KG1 (cell line): ENCODE measurements around the gene TACC3.
A peak's percentile ranks its signal among the peaks of the same experiment; 100 is the strongest.

Source experiments
- DNase-seq: peaks from one replicate; lab custom pipeline; 2025; lab: John Stamatoyannopoulos, UW

Gene TACC3

DNA sequence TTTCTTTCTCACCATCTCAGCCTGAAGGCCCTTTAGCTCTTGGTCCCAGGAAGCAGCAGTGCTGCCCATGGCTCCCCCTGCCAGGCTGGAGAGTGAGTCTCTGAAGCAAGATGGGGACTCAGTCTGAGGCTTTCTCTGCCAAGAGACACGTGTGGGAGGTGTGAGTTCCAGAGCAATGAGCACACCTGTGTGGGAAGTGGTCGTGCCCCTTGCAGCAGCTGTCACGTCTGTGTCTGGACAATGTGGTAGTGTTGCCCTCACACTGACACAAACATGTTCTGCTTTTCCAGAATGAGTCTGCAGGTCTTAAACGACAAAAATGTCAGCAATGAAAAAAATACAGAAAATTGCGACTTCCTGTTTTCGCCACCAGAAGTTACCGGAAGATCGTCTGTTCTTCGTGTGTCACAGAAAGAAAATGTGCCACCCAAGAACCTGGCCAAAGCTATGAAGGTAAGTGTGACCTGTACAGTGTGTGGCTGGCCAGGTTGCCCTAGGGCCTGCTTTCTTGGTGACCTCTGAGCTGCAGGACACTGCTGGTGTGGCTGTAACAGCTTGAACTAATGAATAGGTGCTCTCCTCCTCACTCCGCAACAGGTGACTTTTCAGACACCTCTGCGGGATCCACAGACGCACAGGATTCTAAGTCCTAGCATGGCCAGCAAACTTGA is 1.9 kb downstream of the TACC3 start:
- DNase-seq = peak; percentile 73

DNA sequence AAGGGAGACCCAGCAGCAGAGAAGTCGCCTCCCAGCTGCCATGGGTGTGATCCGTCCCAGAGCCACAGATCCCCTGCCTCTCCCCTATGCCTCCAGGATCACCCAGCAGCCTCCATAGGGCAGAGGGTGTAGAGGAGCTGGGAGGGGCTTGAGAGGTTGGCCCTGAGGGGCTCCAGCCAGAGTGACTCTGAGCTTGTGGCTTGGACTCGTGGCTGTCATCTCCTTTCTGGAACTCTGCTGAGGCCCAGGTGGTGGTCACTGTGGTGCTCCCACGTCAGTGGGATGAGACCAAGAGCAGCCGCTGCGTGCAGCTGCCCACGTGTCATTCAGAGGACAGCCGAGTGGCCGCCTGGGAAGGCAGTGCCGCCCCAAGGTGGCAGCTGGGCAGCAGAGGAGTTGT is 4.2 kb downstream of the TACC3 start:
- DNase-seq = no peak

DNA sequence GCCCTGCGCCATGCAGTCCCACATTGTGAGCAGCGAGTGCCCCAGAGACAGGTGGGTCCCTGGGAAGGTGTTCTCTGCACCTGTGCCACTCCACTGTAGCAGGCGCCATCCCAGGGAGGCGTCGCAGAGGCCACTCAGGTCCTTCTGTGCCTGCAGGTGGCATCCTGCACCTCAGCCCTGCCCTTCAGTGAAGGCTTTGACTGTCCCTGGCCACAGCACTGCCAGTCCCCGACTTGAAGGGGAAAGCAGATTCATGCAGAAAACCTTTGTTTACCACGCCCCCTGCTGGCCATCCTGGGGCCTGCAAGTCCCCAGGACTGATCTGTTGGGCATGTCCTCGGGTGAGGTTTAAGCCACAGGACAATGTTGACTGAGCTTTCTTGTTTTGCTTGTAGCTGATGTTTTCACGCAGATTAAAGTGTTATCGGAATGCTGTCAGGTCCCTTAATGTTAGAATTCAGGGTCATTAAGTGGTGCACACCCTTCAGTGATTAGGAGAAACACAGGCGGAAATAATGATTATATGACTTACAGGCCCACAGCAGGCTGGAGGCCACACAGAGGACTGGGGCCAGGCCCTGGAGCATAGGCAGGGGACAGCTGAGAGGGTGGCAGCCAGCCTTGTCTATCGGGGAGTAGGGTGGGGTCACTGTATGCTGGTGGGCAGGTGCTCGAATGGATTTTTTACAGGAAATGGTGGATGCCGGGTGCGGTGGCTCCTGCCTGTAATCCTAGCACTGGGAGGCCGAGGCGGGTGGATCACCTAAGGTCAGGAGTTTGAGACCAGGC is 5.0 kb downstream of the TACC3 start:
- DNase-seq = peak; percentile 54

DNA sequence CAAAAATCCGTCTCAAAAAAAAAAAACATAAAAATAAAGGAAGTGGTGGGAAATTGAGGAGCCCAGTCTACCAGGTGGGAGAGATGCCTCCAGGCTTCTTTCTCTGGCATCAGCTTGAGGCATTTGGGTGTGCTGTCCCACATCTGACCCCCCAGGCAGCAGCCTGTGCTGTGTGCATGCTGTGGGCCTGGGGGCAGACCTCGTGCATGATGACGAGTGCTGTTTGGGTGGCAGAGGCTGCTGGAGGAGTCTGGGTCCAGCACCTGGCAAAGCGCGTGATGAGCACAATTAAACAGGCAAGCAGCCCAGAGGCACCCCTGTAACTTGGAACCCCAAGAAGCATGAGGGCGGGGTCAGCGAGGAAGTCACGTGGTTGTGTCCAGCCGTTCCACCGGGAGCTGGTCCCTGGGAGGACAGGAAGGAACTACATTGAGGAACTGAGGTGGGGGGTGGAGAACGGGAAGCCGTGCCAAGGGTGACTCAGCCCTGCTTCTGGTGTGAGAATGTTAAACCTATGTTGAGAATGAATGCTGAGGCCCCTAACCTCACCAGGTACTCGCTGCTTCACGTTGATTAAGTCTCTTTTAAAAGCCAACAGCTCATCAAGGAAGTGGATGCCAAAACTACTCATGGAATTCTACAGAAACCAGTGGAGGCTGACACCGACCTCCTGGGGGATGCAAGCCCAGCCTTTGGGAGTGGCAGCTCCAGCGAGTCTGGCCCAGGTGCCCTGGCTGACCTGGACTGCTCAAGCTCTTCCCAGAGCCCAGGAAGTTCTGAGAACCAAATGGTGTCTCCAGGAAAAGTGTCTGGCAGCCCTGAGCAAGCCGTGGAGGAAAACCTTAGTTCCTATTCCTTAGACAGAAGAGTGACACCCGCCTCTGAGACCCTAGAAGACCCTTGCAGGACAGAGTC is 6.1 kb downstream of the TACC3 start:
- no peak for DNase-seq

DNA sequence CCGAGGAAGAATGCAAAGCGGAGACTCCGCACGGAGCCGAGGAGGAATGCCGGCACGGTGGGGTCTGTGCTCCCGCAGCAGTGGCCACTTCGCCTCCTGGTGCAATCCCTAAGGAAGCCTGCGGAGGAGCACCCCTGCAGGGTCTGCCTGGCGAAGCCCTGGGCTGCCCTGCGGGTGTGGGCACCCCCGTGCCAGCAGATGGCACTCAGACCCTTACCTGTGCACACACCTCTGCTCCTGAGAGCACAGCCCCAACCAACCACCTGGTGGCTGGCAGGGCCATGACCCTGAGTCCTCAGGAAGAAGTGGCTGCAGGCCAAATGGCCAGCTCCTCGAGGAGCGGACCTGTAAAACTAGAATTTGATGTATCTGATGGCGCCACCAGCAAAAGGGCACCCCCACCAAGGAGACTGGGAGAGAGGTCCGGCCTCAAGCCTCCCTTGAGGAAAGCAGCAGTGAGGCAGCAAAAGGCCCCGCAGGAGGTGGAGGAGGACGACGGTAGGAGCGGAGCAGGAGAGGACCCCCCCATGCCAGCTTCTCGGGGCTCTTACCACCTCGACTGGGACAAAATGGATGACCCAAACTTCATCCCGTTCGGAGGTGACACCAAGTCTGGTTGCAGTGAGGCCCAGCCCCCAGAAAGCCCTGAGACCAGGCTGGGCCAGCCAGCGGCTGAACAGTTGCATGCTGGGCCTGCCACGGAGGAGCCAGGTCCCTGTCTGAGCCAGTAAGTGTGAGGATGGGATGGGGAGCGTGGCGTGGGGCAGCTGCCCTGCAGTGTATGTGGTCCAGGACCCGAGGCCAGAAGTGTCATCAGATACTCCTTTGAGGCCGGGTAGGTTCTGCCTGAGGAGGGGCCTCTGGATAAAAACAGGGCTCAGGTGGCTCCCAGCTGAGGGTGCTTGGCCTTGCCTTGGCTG is 7.0 kb downstream of the TACC3 start:
- no peak for DNase-seq

DNA sequence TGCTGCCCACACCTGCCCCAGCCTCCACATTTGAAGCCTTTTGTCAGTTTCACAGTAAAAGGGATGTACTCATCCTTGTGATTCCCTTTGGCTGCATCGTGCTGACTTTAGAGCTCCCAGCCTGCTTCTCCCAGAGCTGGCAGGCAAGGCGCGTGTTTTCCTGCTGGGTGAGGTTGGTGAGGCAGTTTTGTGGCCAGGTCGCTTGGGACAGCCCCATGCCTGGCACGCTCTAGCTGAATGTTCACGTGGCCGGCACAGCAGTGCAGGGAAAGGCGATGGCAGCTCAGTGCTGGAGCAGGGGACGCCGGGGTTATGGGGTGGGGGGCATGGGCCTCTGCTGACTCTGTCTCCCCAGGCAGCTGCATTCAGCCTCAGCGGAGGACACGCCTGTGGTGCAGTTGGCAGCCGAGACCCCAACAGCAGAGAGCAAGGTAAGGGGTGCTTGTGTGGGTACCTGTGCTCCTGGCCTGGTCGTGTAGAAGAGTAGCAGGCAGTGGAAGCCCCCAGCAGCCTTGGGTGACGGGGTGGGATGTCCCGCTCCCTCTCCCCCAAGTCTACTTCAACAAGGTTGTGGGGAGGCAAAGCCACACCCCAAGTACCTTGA is 9.3 kb downstream of the TACC3 start:
- no peak for DNase-seq

DNA sequence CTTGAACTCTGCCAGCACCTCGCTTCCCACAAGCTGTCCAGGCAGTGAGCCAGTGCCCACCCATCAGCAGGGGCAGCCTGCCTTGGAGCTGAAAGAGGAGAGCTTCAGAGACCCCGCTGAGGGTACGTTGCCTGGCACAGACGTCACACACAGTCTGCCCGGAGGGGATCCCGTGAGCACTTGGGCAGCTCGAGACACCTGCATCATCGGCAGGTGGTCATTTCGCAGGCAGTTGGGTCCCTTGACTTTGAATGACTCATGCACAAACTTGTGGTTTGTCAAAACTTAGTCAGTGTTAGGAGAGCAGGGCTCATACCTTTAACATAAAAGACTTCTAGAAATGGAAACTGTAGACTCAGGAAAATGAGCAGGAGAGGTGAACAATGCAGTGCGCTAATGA is 9.9 kb downstream of the TACC3 start:
- no peak for DNase-seq

DNA sequence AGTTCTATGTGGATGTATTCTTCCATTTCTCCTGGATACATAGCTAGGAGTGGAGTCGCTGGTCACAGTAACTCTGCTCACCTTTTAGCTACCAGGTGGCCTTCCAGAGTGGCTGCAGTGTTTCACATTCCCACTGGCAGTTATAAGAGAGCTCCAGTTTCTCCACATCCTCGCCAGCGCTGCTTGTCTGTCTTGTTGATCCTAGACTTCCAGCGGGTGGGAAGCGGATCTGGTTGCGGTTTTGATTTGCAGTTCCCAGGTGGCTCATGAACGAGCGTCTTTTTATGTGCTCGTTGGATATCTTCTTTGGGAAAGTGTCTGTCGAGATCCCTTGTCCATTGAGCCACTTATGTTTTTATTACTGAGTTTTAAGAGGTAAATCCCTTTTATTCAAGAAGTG is 11.6 kb downstream of the TACC3 start:
- DNase-seq = no peak

DNA sequence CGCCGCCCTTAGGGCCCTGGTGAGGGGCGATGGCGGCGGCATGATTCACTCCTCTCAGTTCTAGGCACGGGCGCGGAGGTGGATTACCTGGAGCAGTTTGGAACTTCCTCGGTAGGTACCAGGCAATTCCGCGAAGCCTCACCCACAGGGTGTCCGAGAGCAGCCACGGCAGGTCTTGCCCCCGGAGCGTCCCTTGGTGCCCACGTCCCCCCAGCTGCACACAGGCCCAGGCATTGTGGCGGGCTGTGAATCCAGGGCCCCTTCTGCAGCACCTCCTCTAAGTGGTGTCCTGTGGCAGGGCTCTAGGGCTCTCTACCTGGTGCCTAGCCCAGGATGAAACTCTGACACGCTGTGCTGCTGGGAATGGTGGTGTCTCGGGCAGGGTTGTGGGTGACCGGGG is 13.9 kb downstream of the TACC3 start:
- no peak for DNase-seq

DNA sequence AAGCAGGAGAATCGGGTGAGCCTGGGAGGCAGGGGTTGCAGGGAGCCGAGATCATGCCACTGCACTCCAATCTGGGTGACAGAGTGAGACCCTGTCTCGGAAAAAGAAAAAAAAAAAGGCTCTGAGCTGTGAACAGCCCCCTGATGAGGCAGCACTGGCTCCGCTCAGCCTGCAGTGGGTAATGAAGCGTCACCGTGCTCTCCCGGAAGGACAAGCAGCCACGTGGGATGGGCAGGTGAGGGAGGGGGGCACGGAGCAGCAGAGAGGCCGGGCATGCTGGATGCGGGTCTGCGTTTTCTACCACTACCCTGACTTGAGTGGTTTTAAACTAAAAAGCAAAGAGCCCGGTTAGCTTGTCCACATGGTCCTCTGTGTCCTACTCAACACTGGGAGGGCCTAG is 15.5 kb downstream of the TACC3 start:
- no peak for DNase-seq

DNA sequence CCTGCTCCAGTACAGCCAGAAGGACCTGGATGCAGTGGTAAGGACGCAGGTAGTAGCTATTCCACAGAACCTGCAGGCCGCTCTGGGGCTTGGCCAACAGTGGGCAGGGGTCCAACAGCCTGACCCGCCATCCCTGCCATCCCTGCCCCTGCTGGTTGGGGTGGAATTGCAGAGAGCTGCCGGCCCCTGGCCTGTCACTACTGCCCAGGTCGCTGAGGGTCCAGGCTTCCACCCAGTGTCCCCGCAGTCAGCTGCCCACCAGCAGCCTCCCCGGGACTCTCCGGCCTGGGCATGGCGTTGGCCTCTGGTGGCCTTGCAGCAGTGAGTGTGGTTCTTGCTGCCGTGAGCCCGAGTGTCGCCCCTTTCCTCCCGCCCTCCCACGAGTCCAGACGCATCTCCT is 16.3 kb downstream of the TACC3 start:
- no peak for DNase-seq

DNA sequence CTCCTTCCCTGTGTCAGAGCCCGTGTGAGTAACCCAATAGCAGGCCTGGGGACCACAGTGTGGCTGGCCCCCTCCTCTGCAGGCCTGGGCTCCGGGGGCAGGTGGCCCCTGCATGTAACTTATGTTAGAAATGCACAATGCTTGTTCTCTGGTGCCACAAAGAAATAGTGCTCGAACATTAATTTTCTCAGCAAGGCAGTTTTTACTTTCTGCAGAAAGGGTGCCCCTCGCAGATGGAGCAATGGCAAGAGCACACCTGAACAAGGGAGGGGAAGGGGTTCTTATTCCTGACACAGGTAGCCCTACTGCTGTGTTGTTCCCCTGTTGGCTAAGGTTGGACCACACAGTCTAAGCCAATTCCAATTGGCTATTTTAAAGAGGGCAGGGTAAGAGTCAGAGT is 17.1 kb downstream of the TACC3 start:
- DNase-seq = no peak

DNA sequence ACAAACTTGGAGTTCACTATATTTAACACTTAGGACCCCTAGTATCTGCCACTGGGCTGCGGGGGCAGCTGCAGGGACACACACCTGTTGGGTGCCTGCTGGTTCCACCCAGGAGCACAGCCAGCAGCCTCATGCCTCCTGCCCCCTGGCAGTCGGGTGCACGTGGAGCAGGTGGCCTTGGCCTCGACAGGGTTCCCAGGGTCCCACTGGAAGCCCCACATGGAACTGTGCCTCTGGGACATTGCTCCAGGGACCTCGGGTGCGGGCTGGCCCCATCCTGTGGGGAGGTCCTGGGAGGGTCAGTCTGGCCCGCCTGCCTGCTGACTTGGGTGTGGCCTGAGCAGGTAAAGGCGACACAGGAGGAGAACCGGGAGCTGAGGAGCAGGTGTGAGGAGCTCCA is 18.0 kb downstream of the TACC3 start:
- DNase-seq = no peak

DNA sequence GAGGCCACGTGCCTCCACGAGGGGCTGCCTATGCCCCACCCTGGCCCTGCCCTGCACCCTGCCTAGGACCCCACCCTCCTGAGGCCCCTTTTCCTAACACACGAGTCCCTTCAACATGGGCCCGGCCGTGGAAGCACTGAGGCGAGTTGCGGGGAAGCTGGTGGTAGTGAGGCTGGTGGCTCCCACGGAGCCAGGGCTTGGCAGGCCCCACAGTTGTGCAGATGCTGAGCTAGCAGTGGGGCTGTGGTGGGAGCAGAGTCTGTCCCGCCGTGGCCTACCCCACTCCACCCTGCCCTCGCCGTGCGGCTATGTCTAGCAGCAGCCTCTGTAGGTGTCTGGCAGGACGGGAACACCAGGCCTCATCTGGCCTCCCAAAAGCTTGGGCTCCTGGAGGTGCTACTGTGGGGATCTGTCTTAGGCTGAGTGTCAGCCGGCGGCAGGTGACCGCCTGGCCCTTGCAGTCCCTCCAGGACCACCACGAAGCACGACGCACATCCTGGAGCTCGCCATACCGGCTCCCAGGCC is 18.8 kb downstream of the TACC3 start:
- DNase-seq = no peak

DNA sequence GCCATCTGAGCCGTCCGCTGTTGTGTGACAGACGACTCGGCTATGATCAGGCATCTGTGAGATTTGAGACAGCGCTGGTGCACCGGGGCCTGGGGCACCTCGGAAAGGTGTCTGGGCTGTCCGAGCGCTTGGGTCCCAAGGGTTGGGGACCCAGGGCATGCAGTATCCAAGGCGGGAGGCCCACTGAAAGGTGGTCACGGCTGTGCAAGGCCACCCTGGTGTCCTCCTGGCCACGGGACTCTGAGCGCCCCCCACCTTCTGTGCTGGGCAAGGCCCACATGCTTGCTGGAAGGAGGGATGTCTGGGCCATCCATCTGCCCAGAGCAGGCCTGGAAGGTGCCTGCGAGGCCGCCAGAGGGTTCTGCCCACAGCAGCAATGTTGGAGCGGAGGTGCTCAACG is 19.9 kb downstream of the TACC3 start:
- DNase-seq = no peak

DNA sequence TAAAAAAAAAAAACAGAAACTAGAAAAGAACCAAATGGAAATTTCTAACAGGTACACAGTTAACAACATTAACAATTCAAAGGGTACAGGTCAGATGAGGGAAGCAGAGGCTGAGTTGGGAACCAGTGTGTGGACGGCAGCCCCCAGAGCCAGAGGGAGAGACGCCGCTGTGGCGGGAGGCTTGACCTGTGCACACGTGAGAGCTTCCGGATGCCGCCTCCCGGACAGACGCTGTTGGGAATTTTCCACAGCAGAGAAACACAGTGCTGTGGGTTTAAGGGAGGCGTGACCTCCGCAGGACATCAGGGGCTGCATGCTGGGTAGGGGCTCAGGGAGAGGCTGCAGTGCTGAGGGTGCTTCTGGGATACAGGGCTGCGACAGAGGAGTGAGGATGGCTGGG is 22.2 kb downstream of the TACC3 start:
- no peak for DNase-seq

DNA sequence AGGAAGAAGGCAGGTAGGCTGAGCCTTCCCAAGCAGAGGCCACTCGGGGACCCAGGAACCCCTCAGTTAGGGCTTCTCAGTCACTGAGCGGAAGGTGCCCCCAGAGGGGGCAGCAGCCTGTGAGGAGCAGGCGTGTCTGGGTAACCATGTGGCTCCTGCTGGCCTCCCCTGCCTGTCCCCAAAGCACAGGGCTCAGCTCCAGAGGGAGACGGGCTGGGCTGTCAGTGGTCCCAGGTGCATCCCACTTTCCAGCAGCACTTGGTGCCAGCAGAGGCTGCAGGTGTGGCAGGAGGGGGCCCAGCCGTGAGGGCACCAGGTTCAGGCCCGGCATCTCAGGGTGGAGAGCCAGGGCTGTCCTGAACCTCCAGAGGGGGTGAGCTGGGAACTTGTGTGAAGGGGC is 22.7 kb downstream of the TACC3 start:
- no peak for DNase-seq

DNA sequence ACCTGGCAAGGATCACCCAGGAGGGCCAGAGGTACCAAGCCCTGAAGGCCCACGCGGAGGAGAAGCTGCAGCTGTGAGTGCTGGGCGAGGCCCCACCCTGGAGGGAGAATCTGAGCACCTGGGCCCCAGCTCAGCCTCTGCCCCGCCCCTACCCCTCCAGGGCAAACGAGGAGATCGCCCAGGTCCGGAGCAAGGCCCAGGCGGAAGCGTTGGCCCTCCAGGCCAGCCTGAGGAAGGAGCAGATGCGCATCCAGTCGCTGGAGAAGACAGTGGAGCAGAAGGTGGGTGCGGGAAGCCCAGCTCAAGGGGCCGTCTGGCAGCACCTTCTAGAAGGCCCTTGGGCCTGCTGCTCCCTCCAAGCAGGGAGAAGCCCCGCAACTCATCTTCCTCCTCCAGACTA is 23.2 kb downstream of the TACC3 start:
- DNase-seq = no peak

DNA sequence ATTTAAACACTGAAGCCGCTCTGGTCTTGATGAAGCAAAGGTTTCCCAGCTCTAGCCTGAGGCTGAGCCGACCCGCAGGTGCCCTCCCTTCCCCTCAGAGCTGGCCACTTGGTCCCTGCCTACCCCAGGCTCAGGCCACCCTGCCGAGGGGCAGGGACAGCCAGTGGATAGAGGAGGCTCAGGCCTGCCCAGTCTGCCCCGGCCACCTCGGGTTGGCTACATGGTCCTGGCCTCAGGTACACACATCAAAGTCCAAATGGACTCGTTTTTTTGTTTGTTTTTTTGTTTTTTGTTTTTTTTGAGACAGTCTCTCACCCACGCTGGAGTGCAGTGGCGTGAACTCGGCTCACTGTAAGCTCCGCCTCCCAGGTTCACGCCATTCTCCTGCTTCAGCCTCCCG is 23.8 kb downstream of the TACC3 start:
- DNase-seq = no peak

DNA sequence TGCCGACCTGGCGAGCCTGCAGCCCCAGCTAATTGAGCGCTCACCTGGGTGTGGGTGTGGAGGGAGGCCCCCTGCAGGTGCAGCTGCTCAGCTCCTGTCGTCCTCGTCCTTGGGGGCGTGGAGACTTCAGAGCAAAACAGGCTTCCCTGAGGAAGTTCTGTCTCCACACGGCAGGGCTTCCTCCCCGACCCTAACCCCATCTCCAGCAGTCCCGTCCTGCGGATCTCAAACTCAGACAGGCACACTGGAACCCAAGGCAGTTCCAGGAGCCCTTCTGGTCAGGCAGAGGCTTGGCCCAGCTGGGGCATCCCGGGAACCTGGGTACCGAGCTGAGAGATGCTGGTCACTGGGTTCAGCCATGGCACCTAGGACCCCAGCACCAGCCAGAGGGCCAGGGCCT is 24.4 kb downstream of the TACC3 start:
- DNase-seq = no peak

DNA sequence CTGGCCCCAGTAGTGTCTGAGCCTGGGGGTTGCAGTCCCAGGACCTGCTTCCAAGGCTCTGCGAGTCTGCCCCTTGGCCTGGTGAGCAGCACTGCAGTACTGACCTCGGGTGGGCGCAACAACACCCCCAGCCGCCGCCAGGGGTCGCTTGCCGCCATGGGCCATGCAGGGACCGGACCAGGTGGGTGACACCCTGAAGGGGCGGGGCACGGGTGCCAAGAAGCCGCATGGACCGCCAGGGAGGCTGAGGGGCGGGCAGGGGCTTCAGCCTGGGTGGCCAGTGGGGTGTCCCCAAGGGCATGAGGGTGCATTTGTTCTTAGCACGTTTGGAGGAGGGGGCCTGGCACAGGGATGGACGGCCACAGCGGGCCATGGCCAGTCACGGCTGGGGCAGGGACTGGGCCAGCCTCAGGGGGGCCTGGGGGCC is 25.0 kb downstream of the TACC3 start:
- DNase-seq = no peak
